HCT116 (cell line): ENCODE data around the gene CCDC160. TPM values are rescaled to one million over a fixed set of nuclear protein-coding genes. Genes with fewer than 3 reads are reported as not detected.

ENCODE experiments used
- ATAC-seq: fragments of 200-7000 bp; cut with Tn5 transposase; 2 replicates; pipeline ENCODE4 v1.9.1; 2020; ENCODE audit warnings: mild to moderate bottlenecking, moderate library complexity
- BruUV-seq: library from RNA; stranded (reverse); fragments of 400-500 nt; replicated peaks from 2 replicates; lab custom pipeline; 2021; lab: Mats Ljungman, UMichigan
- CTCF ChIA-PET: fragments of 300-600 bp; sonication (Branson Sonifier 250); formaldehyde crosslinking; loops from one replicate; lab custom pipeline; 2021; ENCODE audit warnings: antibody characterized with exemption; lab: Charles Lee
- POLR2A ChIA-PET: fragments of 300-600, 350-600 bp; sonication (Branson Sonifier 250); formaldehyde crosslinking; loops from one replicate; lab custom pipeline; 2021; ENCODE audit warnings: antibody characterized with exemption; lab: Charles Lee
- RAD21 ChIA-PET, 2 experiments: fragments of 300-600 bp; sonication (Branson Sonifier 250); formaldehyde crosslinking; loops; one replicate each; lab custom pipeline; 2023; ENCODE audit warnings: low total read pairs in 2 of 2; ENCODE audit not compliant: uncharacterized antibody in 2 of 2, unreplicated experiment in 2 of 2, low non-redundant PET in 1 of 2; lab: Charles Lee
- DNase-seq: peaks from one replicate; pipeline ENCODE4 v3.0.0-alpha.2; 2010; ENCODE audit warnings: low read depth, low spot score
- H2AFZ ChIP-seq: fragments of 200-600 bp; shearing (Covaris generic), sonication (generic); 2 replicates; pipeline ENCODE4 v1.6.1; 2017; ENCODE audit warnings: low read depth, mixed run types, mixed read lengths, antibody characterized with exemption, low read length; ENCODE audit not compliant: poor library complexity, severe bottlenecking
- H3K27ac ChIP-seq: 2 replicates; pipeline ENCODE4 v1.5.1; 2012; ENCODE audit warnings: low read depth, low read length
- H3K27me3 ChIP-seq: fragments of 200-600 bp; sonication (generic); 2 replicates; pipeline ENCODE4 v1.6.1; 2016; ENCODE audit warnings: mixed run types, low read length, mixed read lengths; ENCODE audit not compliant: insufficient read depth
- H3K36me3 ChIP-seq, 2 experiments: fragments of 200-500 bp in 1 of 2; fragments of 200-600 bp in 1 of 2; sonication (Bioruptor generic) in 1 of 2; sonication (generic) in 1 of 2; 2 replicates each; pipeline versions ENCODE4 v1.5.1 to v1.6.1; 2014 to 2016; ENCODE audit warnings: low read length in 2 of 2, inconsistent platforms in 1 of 2, mixed read lengths in 1 of 2, mixed run types in 1 of 2; ENCODE audit not compliant: insufficient read depth in 2 of 2, control insufficient read depth in 1 of 2
- H3K4me1 ChIP-seq, 2 experiments: fragments of 200-600 bp in 1 of 2; sonication (generic) in 1 of 2; 2 replicates each; pipeline versions ENCODE4 v1.5.1 to v1.6.1; 2012 to 2017; ENCODE audit warnings: low read length in 2 of 2, inconsistent platforms in 1 of 2, mild to moderate bottlenecking in 1 of 2, mixed read lengths in 1 of 2, mixed run types in 1 of 2, moderate library complexity in 1 of 2; ENCODE audit not compliant: insufficient read depth in 2 of 2, control insufficient read depth in 1 of 2
- H3K4me2 ChIP-seq: fragments of 200-600 bp; sonication (generic); 2 replicates; pipeline ENCODE4 v1.6.1; 2017; ENCODE audit warnings: mixed run types, low read length, mixed read lengths
- H3K4me3 ChIP-seq, 2 experiments: fragments of 200-600 bp in 1 of 2; sonication (generic) in 1 of 2; replicated peaks in 1 of 2; 2 replicates each; pipeline ENCODE4 v1.5.1; 2011 to 2016; ENCODE audit warnings: low read length in 2 of 2, control low read depth in 1 of 2, low read depth in 1 of 2, mild to moderate bottlenecking in 1 of 2, mixed read lengths in 1 of 2, mixed run types in 1 of 2
- H3K79me2 ChIP-seq: fragments of 200-600 bp; sonication (generic); 2 replicates; pipeline ENCODE4 v1.6.1; 2017; ENCODE audit warnings: mild to moderate bottlenecking, mixed run types, low read length, moderate library complexity, mixed read lengths; ENCODE audit not compliant: insufficient read depth
- H3K9ac ChIP-seq: fragments of 200-600 bp; sonication (generic); 2 replicates; pipeline ENCODE4 v1.6.1; 2016; ENCODE audit warnings: low read length, mixed read lengths
- H3K9me2 ChIP-seq: fragments of 200-600 bp; sonication (generic), shearing (Covaris generic); 2 replicates; pipeline ENCODE4 v1.6.1; 2017; ENCODE audit warnings: mixed run types, mild to moderate bottlenecking, moderate library complexity; ENCODE audit not compliant: insufficient read depth
- H3K9me3 ChIP-seq, 2 experiments: fragments of 200-500 bp in 1 of 2; fragments of 200-600 bp in 1 of 2; sonication (Bioruptor generic) in 1 of 2; sonication (generic) in 1 of 2; 2 replicates each; pipeline ENCODE4 v1.6.1; 2014 to 2017; ENCODE audit warnings: low read length in 2 of 2, mixed read lengths in 2 of 2, inconsistent platforms in 1 of 2, low read depth in 1 of 2, mild to moderate bottlenecking in 1 of 2, mixed run types in 1 of 2, moderate library complexity in 1 of 2; ENCODE audit not compliant: control insufficient read depth in 1 of 2, insufficient read depth in 1 of 2
- H4K20me1 ChIP-seq: fragments of 200-600 bp; sonication (generic), shearing (Covaris generic); 2 replicates; pipeline ENCODE4 v1.6.1; 2017; ENCODE audit warnings: mixed run types, mild to moderate bottlenecking, moderate library complexity; ENCODE audit not compliant: insufficient read depth
- ATF3 ChIP-seq: IDR thresholded peaks from 2 replicates; pipeline ENCODE4 v1.6.1; 2012
- CBX3 ChIP-seq: IDR thresholded peaks from 2 replicates; pipeline ENCODE4 v1.6.1; 2012; ENCODE audit warnings: low read depth
- CTCF ChIP-seq, 3 experiments: fragments of 200-600 bp in 1 of 3; sonication (generic) in 1 of 3; IDR thresholded peaks in 2 of 3; conservative IDR thresholded peaks in 1 of 3; 2 replicates each; pipeline ENCODE4 v1.5.1; 2012 to 2017; ENCODE audit warnings: low read depth in 2 of 3, low read length in 2 of 3, antibody characterized with exemption in 1 of 3, borderline replicate concordance in 1 of 3, control low read depth in 1 of 3, mild to moderate bottlenecking in 1 of 3, mixed read lengths in 1 of 3, mixed run types in 1 of 3, moderate library complexity in 1 of 3; ENCODE audit not compliant: insufficient read depth in 1 of 3
- EGR1 ChIP-seq: IDR thresholded peaks from 2 replicates; pipeline ENCODE4 v1.6.1; 2012; ENCODE audit warnings: low read depth
- ELF1 ChIP-seq: IDR thresholded peaks from 2 replicates; pipeline ENCODE4 v1.6.1; 2012; ENCODE audit warnings: low read depth, borderline replicate concordance
- EZH2 ChIP-seq: fragments of 200-600 bp; sonication (generic); IDR thresholded peaks from 2 replicates; pipeline ENCODE4 v1.6.1; 2017; ENCODE audit warnings: antibody characterized with exemption, mixed run types
- EZH2phosphoT487 ChIP-seq: fragments of 200-600 bp; IDR thresholded peaks from 2 replicates; pipeline ENCODE4 v1.6.1; 2018; ENCODE audit warnings: antibody characterized with exemption, borderline replicate concordance
- JUND ChIP-seq: IDR thresholded peaks from 2 replicates; pipeline ENCODE4 v1.6.1; 2012
- REST ChIP-seq: IDR thresholded peaks from 2 replicates; pipeline ENCODE4 v1.6.1; 2012; ENCODE audit warnings: low read depth
- YY1 ChIP-seq: IDR thresholded peaks from 2 replicates; pipeline ENCODE4 v1.6.1; 2011; ENCODE audit warnings: low read length, low read depth, moderate library complexity, mild to moderate bottlenecking; ENCODE audit not compliant: insufficient replicate concordance; ENCODE audit errors: extremely low read depth
- ZBTB33 ChIP-seq: IDR thresholded peaks from 2 replicates; pipeline ENCODE4 v1.6.1; 2011; ENCODE audit warnings: mild to moderate bottlenecking, low read length, moderate library complexity; ENCODE audit not compliant: insufficient replicate concordance; ENCODE audit errors: extremely low read depth
- ZFX ChIP-seq: fragments of 450-650 bp; IDR thresholded peaks from 2 replicates; pipeline ENCODE4 v1.6.1; 2017
- intact Hi-C: fragments of 100-400 bp; cut with micrococcal nuclease; formaldehyde crosslinking; loops from 2 replicates; pipeline ENCODE4 v1.10.0; 2022
- total RNA-seq: library from RNA; stranded (reverse); gene quantifications from one replicate; pipeline ENCODE4 v1.2.1, GENCODE V29; 2021; ENCODE audit not compliant: unreplicated experiment

The CCDC160 gene
- total RNA-seq, 1 experiment from 2014 or later, result not detected

GRCh38 chrX:134244043-134244442, 7.1 kb downstream of the CCDC160 start:
- intact Hi-C loops, result no loop called here
- ATAC-seq (no peak), DNase-seq (no peak)
- Histone ChIP-seq H3K9ac (no peak overlapping the region), H4K20me1 (no peaks in the 10 kb centered on the region), H3K79me2 (no peaks in the 10 kb centered on the region), H2AFZ (no peak overlapping the region), H3K27me3 (no peaks in the 10 kb centered on the region), H3K9me3 (no peaks in the 10 kb centered on the region), H3K27ac (no peak overlapping the region), H3K9me2 (no peaks in the 10 kb centered on the region), H3K4me3 (no peak overlapping the region), H3K4me1 (peaks cover 0 to 7% of the 10 kb centered on the region in 2 experiments; a peak in 2 of 4 replicates), H3K4me2 (peak overlapping the region; percentile 5; the same call in 1 of the 2 replicates), H3K36me3 (no peaks in the 10 kb centered on the region)
- CTCF ChIA-PET, result interaction anchor here (1.5 kb wide), 1 partner anchor 10 kb away, joined by 6 read pairs; no protein-coding TSS in a partner anchor
- no peak for TF ChIP-seq ATF3
- no peak for TF ChIP-seq EGR1
- TF ChIP-seq CTCF (IDR thresholded peaks at IDR 0.05 in 2 of 3, conservative IDR thresholded peaks at IDR 0.05 in 1 of 3; ENCODE audit: borderline replicate concordance in 1 of 3, insufficient read depth in 1 of 3, low read depth in 2 of 3, low read length in 2 of 3), result no peak
- TF ChIP-seq ELF1, result no peak
- no peak for TF ChIP-seq ZBTB33
- TF ChIP-seq YY1, result no peak
- TF ChIP-seq JUND, result no peak
- no peak for TF ChIP-seq REST
- TF ChIP-seq CBX3, result no peak
- TF ChIP-seq EZH2, result no peak
- TF ChIP-seq EZH2phosphoT487, result no peak
- no peak for TF ChIP-seq ZFX
- RAD21 ChIA-PET, result no interaction called here
- BruUV-seq, result no TSS peak
- POLR2A ChIA-PET, result no interaction called here
